NCI-H128 (cell line): ENCODE results near the gene NFIA.

Experiments used
- DNase-seq: peaks from one replicate; lab custom pipeline; 2025; ENCODE audit not compliant: unreplicated experiment; lab: John Stamatoyannopoulos, UW

The NFIA gene

GRCh38 chr1:61101536-61101935 is 19.2 kb downstream of the NFIA start:
- DNase-seq = no peak

GRCh38 chr1:61102041-61102440 is 19.7 kb downstream of the NFIA start:
- no peak for DNase-seq

DNA sequence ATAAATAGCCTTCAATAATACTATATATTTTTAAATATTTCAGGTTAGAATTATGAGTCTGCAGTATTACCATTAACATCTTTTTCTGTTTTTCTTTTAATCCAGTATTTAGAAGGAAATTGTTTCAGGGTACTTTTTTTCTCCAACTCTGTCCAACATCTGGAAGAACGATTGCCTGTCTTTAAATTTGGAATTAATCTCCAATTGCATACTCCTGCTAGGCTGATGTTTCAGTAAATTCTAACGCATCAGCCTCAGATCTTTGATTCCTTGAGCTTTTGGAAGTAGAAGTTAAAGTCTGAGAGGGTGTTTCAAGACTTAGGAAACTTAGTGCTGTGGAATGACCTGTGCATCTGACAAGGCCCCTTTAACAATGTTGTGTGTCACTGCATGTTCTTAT is 20.3 kb downstream of the NFIA start:
- no peak for DNase-seq

GRCh38 chr1:61104220-61104671 is 21.9 kb downstream of the NFIA start:
- no peak for DNase-seq

DNA sequence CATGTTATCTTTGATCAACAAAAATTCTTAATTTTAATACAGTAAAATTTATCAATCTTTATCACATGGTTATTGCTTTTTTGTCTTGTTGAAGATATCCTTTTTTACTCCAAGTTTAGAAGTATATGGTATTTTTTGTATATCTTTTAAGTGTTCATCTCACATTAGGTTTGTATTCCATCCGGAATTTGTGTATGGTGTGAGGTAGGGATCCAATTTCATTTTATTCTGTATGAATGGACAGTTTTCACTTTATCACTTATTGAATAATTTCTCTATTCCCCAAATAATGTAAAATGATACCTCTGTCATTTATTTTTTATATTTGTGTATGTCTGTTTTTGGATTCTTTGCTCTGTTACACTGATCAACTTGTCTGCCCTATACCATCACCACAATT is 25.3 kb downstream of the NFIA start:
- no peak for DNase-seq

DNA sequence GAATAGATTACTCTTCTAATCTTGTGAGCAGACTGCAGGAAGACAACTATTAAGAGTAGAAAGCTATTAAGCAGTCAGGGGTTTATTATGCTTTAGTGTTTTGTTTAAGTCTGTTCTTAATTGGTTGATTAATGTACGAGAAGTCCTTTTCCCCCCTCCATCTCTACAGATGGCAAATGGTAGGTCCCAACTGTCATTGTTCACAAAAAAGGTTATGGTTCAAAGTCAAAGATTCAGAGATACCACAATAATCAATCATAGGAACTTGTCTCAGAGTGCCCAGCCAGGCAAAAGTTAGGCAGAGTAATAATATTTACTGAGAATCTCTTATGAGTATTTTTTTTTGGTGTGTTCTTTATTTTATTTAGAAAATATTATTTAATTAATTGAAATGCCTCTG is 26.8 kb downstream of the NFIA start:
- DNase-seq = no peak

GRCh38 chr1:61109910-61110309 is 27.5 kb downstream of the NFIA start:
- no peak for DNase-seq

DNA sequence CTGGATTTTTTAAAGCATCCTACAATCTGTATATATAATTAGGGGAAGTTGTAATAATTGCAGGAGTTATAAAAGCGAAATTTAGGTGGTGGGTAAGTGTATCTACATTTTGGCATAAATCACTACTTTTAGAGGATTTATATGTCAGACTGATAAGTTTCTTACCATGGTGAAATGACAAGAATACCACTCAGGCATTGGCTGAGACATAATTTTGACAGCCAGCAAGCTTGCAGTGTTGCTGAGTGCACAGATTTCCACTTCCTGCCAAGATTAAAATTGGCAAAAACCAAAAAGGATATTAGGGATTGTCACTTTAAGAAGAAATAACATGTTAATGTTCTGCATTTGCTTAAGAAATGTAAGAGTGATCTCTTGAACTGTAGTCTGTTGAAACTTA is 28.2 kb downstream of the NFIA start:
- DNase-seq = no peak

- DNase-seq = no peak
Measured at GRCh38 chr1:61111084-61112004, 29.0 kb downstream of the NFIA start.

GRCh38 chr1:61114178-61114870 is 32.0 kb downstream of the NFIA start:
- DNase-seq = no peak

DNA sequence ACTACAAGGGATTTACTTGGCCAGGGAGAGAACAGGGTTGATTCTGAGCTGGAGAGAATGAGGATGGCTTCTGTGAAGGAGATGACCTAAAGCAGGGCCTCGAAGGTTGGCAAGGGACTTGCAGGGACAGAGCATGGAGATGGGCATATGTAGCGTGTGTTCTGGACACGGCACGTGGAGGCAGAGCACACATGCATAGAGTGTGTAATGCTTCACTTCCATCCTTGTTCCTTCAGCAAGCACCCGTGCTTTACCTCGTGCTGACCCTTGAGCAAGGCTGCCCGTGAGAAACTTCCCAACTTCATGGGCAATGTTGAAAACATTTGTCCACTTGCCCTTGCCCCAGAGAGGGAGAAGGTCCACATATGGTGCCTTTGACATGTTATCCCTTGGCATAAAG is 33.1 kb downstream of the NFIA start:
- DNase-seq = no peak

DNA sequence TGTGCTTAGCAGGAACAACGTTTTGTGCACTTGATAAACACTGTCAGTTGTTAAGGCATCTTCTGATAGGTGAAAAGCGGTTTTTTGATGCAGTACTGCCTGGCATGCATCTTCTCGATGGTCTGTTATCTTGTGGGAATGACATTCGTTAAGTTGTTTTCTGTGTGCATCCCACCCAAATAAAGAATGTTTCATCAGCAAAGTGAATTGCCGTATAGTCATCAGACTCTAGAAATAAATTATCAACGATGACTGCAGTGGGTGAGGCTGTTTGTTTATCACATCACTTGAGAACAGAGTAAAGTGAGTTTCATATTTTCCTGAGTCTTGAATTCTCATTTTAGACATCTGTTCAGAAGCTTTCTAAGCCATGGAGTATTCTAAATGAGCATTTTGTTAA is 34.1 kb downstream of the NFIA start:
- no peak for DNase-seq

- no peak for DNase-seq
Measured at GRCh38 chr1:61117283-61117682, 34.9 kb downstream of the NFIA start.

DNA sequence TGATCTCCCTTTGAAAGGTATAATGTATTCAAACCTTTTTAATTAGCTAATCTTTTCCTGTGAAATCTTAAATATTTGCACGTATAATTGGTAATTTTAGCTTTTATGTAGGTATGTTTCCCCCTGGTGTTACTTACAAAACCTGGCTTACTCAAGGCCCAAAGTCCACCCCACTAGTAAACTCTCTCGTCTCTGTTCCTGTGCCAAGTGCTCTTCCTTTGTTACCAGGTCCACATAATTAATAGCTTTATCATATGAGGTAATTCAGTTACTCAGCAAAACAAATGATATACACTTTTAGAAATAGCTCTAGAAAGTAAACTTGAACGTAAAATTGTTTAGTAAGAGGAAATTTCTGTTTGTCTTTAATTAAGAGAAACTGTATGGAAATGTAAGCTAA is 36.7 kb downstream of the NFIA start:
- DNase-seq = no peak

DNA sequence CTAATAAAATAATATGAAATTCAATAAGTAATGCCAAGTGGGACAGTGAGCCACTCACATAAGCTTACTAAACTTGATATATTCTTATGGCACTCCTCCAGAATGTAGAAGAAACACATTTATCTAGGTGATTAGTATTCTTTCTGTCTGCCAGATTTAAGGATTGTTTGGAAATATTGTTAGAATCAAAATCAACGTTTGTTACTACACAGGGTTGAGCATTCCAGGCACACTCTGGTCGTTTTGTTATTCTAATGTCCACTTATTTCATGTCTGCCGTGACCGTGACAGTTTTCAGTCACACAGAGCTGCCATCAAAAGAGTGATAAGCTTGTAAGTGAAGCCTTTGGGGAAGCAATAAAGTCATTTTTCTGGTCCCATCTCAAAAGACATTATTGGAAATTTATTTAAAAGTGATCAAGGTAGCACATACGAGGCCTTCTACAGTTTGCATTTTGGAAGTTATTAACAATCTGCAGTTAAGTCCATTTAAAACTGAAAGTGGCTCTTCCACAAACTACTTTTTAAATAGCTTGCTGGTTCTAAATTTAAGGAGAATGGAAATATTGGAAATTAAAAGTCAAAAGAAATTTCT is 38.0 kb downstream of the NFIA start:
- DNase-seq = no peak

DNA sequence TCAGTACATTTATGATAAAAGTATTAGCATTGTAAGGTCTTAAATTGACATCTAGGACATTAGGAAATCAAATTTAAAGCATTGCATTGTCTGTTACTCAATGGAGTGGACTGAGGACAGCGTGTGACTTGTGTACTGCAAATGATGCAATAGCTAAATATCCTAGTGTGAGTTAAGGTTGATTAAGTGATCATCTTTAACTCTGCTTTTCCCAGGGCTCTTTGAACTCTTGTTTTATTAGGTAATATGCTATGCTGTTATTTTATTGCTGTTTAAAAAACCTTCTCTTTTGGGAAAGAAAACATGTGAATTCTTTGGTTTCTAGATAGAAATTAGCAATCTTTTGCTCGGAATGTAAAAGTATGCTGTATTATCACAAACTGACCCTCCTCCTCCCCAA is 38.6 kb downstream of the NFIA start:
- DNase-seq = no peak

DNA sequence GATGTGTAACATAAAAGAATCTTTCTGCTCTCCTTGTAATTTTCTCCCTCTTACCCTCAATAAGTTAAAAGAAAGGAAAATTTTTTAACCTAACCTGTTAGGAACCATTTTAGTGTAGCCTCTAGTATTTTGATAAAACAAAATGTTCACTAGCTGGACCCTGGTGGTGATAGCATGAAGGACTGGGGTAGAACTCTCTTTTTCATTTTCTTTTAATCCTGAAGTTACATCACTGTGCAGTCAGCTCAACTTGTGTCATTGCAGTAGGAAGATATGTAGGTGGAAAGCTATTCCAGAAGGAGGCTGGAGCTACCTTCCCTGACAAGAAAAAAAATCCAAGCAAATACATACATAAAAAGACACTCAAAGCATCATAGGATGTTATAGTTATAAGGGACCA is 39.3 kb downstream of the NFIA start:
- no peak for DNase-seq

DNA sequence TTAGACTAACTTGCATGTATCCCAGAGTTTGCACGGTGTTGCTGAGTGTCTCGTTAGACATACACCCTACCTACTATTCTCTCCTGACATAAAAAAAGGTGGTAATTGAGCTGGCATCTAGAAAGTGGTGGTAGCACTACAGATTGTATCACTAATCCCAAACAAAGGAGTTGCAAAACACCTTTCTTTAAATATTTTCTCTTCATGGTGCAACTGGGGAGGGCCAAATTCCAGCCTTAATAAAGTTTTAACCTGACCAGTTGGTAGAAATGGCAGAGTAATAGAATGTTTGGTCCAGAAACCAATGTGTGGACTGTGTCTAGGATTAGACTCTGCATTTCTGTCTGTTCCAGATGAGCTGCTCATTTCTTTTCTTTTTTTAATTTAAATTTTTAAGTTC is 40.0 kb downstream of the NFIA start:
- DNase-seq = no peak

- DNase-seq = no peak
Measured at GRCh38 chr1:61123326-61123725, 41.0 kb downstream of the NFIA start.

- no peak for DNase-seq
Measured at GRCh38 chr1:61124078-61124477, 41.7 kb downstream of the NFIA start.

GRCh38 chr1:61124696-61125095 is 42.3 kb downstream of the NFIA start:
- DNase-seq = no peak

GRCh38 chr1:61125263-61125662 is 42.9 kb downstream of the NFIA start:
- no peak for DNase-seq
